Spleen (tissue), 7 donors: ENCODE data around the gene LACRT.

Experiments used
- CTCF ChIP-seq, 11 experiments: fragments of 200-600 bp in 7 of 11; fragments of 450-650 bp in 4 of 11; sonication (generic) in 4 of 11; IDR thresholded peaks in 8 of 11; conservative IDR thresholded peaks in 3 of 11; 1 replicate in 7 of 11; 2 replicates in 4 of 11; pipeline versions ENCODE4 v1.4.0 to v1.8.0; 2016 to 2021; ENCODE audit warnings: antibody characterized with exemption in 11 of 11, inconsistent platforms in 4 of 11, mild to moderate bottlenecking in 1 of 11
- POLR2A ChIP-seq, 3 donors: fragments of 450-650 bp; IDR thresholded peaks; one replicate each; pipeline ENCODE4 v1.5.1; 2017; ENCODE audit warnings: antibody characterized with exemption in 3 of 3, mild to moderate bottlenecking in 1 of 3
- POLR2AphosphoS5 ChIP-seq, 3 donors: sonication (generic); formaldehyde crosslinking; IDR thresholded peaks; one replicate each; pipeline ENCODE4 v1.5.1; 2017; ENCODE audit warnings: antibody characterized with exemption in 3 of 3
- donor health status: DM: no; HTN: no; CAD: no; lungs with moderate emphysema.
- donor health status: DM: no; HTN: no; CAD: no.
- donor health status: DM: no; HTN: no; CAD: no.

GRCh38 chr12:54616933-54617680, 17.6 kb downstream of the LACRT start:
- TF ChIP-seq CTCF (IDR thresholded peaks at IDR 0.05 in 8 of 11, conservative IDR thresholded peaks at IDR 0.05 in 3 of 11) (no peak), POLR2A (IDR thresholded peaks at IDR 0.05) (no peak), POLR2AphosphoS5 (IDR thresholded peaks at IDR 0.05) (no peak)
